Measurements from ENCODE around the gene UNC119B. TPM values are rescaled to one million over a fixed set of nuclear protein-coding genes. Genes with fewer than 3 reads are reported as not detected.

The UNC119B gene
- total RNA-seq, 1 donor from 2014 or later = 26.8 TPM

DNA sequence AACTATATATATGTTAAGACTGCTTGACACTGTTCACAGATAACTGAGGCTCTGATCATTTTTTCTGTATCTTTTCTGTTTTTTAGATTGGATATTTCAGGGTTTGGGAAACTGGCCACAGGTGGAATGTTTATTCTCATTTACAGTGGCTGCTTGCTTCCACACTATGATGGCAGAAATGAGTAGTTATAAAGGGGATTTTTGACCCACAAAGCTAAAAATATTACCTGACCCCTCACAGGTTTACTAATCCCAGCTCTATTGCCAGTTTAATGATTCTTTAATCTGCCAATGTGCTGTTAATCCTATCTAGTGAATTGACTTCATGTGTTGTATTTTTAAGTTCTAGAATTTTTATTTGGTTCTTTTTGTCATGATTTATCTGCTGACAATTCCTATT, 45.0 kb downstream of the UNC119B start:
- TF ChIP-seq, protein P1, sequence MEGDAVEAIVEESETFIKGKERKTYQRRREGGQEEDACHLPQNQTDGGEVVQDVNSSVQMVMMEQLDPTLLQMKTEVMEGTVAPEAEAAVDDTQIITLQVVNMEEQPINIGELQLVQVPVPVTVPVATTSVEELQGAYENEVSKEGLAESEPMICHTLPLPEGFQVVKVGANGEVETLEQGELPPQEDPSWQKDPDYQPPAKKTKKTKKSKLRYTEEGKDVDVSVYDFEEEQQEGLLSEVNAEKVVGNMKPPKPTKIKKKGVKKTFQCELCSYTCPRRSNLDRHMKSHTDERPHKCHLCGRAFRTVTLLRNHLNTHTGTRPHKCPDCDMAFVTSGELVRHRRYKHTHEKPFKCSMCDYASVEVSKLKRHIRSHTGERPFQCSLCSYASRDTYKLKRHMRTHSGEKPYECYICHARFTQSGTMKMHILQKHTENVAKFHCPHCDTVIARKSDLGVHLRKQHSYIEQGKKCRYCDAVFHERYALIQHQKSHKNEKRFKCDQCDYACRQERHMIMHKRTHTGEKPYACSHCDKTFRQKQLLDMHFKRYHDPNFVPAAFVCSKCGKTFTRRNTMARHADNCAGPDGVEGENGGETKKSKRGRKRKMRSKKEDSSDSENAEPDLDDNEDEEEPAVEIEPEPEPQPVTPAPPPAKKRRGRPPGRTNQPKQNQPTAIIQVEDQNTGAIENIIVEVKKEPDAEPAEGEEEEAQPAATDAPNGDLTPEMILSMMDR (IDR thresholded peaks at IDR 0.05) = no peak
- intact Hi-C loops (cut with DNase I) = no loop called here

DNA sequence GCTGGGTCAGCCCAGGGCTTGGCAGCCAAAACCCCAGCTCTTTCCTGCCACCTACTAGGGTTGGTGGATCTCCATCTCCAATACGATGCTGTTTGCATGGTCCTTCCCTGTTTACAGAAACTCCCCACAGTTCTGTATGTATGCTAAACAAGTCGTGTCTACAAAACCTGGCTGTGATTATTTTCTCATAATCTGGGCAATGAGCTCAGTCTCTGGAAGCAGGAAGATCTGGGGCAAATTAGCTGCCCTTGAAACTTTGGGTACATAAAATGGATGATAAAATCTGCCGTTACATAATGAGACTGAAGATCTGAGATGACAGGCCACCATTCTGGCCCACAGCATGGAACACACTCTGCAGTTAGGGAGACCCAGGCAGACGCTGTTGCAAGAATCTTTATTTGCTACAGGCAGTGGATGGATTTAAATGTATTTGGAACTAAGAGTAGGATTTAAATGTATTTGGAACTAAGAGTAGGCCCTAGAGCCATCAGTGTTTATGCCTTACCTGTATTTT, 47.0 kb downstream of the UNC119B start:
- Histone ChIP-seq H3K36me3 (peaks cover 0 to 5% of the 10 kb centered on the region in 2 donors), H3K4me1 (peaks cover 0 to 3% of the 10 kb centered on the region in 2 donors), H3K9me3 (no peaks in the 10 kb centered on the region), H3K4me3 (no peak overlapping the region), H3K27ac (no peak overlapping the region), H3K27me3 (no peaks in the 10 kb centered on the region)
- intact Hi-C loops (cut with DNase I) = no loop called here
- DNase-seq (ENCODE audit: low spot score in 2 of 2) = no peak
- TF ChIP-seq, protein P1 (IDR thresholded peaks at IDR 0.05) = no peak

More for the DNA sequence above, 45.0 kb downstream of the UNC119B start:
- Histone ChIP-seq H3K27me3 (no peaks in the 10 kb centered on the region), H3K27ac (no peak overlapping the region), H3K36me3 (peaks cover 0 to 4% of the 10 kb centered on the region in 2 donors), H3K4me3 (no peak overlapping the region), H3K9me3 (no peaks in the 10 kb centered on the region), H3K4me1 (no peaks in the 10 kb centered on the region)
- DNase-seq (ENCODE audit: low spot score in 2 of 2) = no peak

DNA sequence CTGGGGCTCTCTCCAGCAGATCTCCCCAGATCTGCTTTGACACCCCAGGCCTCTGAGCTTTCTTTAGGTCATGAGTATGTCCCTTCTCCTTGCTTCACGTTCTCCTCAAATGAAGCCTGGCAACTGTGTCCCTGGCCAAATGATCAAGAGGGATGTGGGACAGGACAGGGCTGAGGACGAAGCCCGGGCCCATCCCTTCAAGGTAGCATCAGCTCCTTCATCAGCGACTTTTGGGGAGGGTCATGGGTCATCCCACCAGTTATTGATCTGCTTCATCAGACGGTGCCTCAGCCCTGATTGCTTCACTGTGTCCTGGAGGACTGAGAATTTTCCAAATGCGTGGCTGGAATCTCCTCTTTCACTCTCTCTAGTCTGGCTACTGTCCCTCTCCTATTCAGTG, 47.7 kb downstream of the UNC119B start:
- Histone ChIP-seq H3K4me3 (no peak overlapping the region), H3K27ac (no peak overlapping the region), H3K36me3 (peaks cover 0 to 7% of the 10 kb centered on the region in 2 donors), H3K9me3 (no peaks in the 10 kb centered on the region), H3K4me1 (peaks cover 0 to 3% of the 10 kb centered on the region in 2 donors), H3K27me3 (no peaks in the 10 kb centered on the region)
- intact Hi-C loops (cut with DNase I) = no loop called here
- DNase-seq (ENCODE audit: low spot score in 2 of 2) = no peak
- TF ChIP-seq, protein P1 (IDR thresholded peaks at IDR 0.05) = no peak

DNA sequence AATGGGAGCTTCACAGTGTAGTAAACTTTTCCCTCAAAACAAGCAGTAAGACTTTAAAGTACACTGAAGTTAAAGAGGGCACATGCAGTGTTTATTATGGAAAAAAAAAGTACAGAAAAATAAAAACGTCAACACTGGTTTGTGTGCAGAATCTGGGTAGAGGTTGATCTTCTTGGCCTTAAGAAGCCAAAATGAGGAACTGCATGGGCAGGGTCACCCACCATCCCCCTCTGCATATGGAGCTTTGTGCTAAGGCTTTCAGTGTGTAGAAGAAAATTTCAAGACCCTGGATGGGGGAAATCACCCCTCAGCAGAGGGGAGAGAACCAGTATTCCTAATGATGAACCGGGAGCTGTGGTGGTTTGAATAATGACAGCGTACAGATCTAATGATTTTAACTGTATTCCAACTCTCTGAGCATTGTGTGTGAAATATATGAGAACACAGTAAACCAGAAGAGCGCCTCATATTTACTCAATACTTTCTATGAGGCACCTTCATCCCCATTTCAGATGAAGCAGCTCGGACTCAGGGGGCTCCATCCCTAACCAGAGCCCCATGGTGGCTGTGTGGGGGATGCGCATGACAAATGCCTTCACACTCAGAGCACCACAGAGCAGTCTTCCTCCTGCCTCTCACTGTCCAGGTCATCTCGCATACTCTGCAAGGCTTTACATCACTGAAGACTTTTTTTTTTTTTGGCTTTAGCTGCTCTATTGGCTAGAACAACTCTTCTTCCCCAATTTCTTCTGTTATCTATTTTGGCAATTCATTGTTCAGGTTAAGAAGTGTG, 48.7 kb downstream of the UNC119B start:
- Histone ChIP-seq H3K36me3 (peaks cover 8 to 13% of the 10 kb centered on the region in 2 donors), H3K27me3 (no peaks in the 10 kb centered on the region), H3K9me3 (no peaks in the 10 kb centered on the region), H3K4me3 (no peak overlapping the region), H3K4me1 (peaks cover 0 to 3% of the 10 kb centered on the region in 2 donors), H3K27ac (no peak overlapping the region)
- TF ChIP-seq, protein P1 (IDR thresholded peaks at IDR 0.05) = no peak
- intact Hi-C loops (cut with DNase I) = no loop called here
- no peak for DNase-seq (ENCODE audit: low spot score in 2 of 2)

DNA sequence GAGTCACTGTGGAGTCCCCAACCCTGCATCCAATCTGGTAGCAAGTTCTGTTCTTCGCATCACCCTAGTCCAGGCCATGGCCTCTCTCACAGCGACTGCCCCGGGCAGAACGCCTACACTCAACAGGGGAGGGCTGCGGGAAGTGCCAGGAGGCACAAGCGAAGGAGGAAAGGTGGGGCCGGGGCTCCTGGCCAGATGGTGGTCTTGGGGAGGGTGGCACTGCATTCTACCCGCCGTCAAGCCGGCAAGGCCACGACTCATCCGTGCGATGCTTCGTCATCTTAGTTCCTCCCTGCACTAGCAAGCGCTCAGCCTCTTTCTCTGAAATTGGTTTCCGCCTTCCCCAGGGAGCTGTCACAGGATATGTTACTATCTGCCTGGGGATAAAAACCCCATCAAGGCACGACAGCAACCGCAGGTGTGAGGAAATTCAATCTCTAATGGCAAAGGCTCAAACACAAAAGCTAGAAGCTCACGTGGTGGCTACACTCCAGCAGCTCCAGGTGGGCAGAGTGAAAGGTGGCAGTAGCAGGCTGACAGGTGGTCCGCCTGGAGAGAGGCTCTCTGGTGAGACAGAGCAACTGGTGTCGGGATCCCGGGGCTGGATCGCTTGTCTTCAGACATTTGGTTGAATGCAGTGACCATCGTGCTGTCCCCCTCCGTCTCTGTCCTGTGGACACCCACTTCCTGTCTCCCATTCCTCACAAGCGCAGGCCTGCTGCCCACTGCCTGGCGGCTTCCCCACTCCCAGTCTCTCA, 49.5 kb downstream of the UNC119B start:
- Histone ChIP-seq H3K4me3 (no peak overlapping the region), H3K9me3 (no peaks in the 10 kb centered on the region), H3K4me1 (peaks cover 0 to 3% of the 10 kb centered on the region in 2 donors), H3K27me3 (no peaks in the 10 kb centered on the region), H3K27ac (no peak overlapping the region), H3K36me3 (peaks cover 16 to 19% of the 10 kb centered on the region in 2 donors)
- intact Hi-C loops (cut with DNase I) = no loop called here
- DNase-seq (ENCODE audit: low spot score in 2 of 2) = no peak
- TF ChIP-seq, protein P1 (IDR thresholded peaks at IDR 0.05) = no peak

All from ascending aorta (tissue), 2 donors.